ENCODE data around the gene TMCC1. TPM values are rescaled to one million over a fixed set of nuclear protein-coding genes. Genes with fewer than 3 reads are reported as not detected.

Gene TMCC1
- total and polyA plus RNA-seq, 7 donors: 10.3 to 35.2 (median 27.6) TPM

GRCh38 chr3:129653019-129653418, 240.5 kb downstream of the TMCC1 start:
- Histone ChIP-seq H3K36me3 (peaks cover 0 to 14% (median 0%) of the 10 kb centered on the region in 4 donors), H3K9me3 (no peaks in the 10 kb centered on the region), H3K27ac (no peak overlapping the region), H3K4me3 (no peak overlapping the region), H3K4me1 (peaks cover 0 to 42% (median 24%) of the 10 kb centered on the region in 4 donors), H3K27me3 (no peaks in the 10 kb centered on the region)
- 66 to 87% methylated on average over 1 of the region's 1 CpG for WGBS, 2 donors
- intact Hi-C loops (cut with DNase I): loop anchor here (5.0 kb wide), 2 partner anchors 34 to 279 kb away; no protein-coding TSS in a partner anchor
- TF ChIP-seq POLR2A (IDR thresholded peaks at IDR 0.05): no peak
- no peak for TF ChIP-seq POLR2AphosphoS5 (IDR thresholded peaks at IDR 0.05)
- no peak for TF ChIP-seq EP300 (IDR thresholded peaks at IDR 0.05)
- TF ChIP-seq CTCF (IDR thresholded peaks at IDR 0.05): no peak
- no peak for DNase-seq

DNA sequence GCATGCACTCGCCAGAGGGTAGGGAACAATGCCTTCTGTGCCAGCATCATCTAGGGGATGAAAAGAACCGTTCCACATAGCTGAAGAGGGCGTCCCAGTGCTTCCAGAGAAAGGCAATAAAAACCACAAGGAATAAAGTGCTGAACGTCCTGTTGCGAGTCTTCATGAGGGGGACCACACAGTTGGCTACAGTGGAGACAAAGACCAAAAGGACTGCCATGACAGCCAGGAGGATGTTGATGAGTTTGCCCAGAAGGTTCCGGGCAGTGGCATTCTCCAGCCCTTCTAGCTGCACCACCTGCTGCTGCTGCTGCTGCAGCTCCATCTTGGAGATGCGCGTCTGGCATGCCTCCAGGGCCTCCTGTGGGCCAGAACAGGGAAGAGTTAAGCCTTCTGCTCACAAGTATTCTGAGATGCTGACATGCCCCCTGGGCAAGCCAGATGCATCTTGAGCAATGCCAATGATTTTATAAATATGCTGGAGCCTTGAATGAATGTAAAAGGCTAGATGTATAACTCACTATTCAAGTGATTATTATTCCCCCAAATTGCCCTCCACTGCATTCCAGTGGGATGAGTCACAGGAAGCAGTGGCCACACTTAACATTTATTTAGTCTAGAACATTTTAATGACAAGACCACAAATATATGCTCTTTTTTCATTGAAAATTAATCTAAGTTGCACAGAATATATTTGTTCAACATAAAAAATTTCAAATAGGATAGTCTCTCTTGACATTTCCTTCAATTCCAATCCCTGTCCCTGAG, 241.9 kb downstream of the TMCC1 start:
- Histone ChIP-seq H3K4me1 (peaks cover 0 to 33% (median 12%) of the 10 kb centered on the region in 4 donors), H3K27me3 (no peaks in the 10 kb centered on the region), H3K4me3 (no peak overlapping the region), H3K9me3 (no peaks in the 10 kb centered on the region), H3K27ac (no peak overlapping the region), H3K36me3 (peaks cover 0 to 14% (median 0%) of the 10 kb centered on the region in 4 donors)
- DNase-seq: no peak
- intact Hi-C loops (cut with DNase I): loop anchor here (5.0 kb wide), 2 partner anchors 36 to 281 kb away; no protein-coding TSS in a partner anchor
- 78 to 81% methylated on average over 8 of the region's 8 CpGs for WGBS, 2 donors
- TF ChIP-seq POLR2A (IDR thresholded peaks at IDR 0.05) (no peak), POLR2AphosphoS5 (IDR thresholded peaks at IDR 0.05) (no peak), CTCF (IDR thresholded peaks at IDR 0.05) (no peak), EP300 (IDR thresholded peaks at IDR 0.05) (no peak)

DNA sequence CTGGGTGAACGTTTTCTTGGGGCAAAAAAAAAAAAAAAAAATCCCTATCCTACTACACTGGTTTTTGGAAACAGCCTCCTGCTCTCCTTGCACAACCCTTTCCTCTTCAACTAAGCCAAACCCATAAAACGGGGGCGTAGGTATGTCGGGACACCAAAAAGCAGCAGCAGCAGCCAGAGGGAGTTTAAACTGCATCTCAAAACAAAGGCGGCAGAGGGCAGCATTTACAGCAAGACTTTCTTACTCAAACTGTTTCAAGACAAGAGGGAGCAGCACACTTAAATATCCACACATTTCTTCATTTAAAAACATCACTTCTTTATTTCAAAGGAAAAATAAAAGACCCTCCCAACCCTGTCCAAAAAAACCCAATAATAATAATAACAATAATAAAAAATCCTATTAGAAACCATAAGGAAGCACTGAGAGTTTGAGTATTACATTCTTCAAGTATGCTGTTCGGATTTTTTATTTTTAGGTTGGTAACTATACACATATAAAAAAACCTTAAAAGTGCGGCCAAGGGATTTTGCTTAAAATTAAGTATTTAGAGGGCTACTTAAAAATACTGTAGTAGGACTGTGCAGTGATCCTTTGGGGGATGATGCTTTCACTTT, 243.1 kb downstream of the TMCC1 start:
- Histone ChIP-seq H3K4me1 (peaks cover 0 to 33% (median 11%) of the 10 kb centered on the region in 4 donors), H3K27me3 (no peaks in the 10 kb centered on the region), H3K36me3 (peaks cover 0 to 14% (median 0%) of the 10 kb centered on the region in 4 donors), H3K4me3 (no peak overlapping the region), H3K27ac (no peak overlapping the region), H3K9me3 (no peaks in the 10 kb centered on the region)
- intact Hi-C loops (cut with DNase I): loop anchor here (1.0 to 5.0 kb wide), 3 partner anchors 37 to 282 kb away; no protein-coding TSS in a partner anchor
- DNase-seq: peak; percentile 86
- TF ChIP-seq EP300 (IDR thresholded peaks at IDR 0.05) (no peak), POLR2AphosphoS5 (IDR thresholded peaks at IDR 0.05) (no peak), CTCF (IDR thresholded peaks at IDR 0.05) (peak; percentile 47 to 75 (median 68))
- 28 to 31% methylated on average over 7 of the region's 7 CpGs for WGBS, 2 donors

DNA sequence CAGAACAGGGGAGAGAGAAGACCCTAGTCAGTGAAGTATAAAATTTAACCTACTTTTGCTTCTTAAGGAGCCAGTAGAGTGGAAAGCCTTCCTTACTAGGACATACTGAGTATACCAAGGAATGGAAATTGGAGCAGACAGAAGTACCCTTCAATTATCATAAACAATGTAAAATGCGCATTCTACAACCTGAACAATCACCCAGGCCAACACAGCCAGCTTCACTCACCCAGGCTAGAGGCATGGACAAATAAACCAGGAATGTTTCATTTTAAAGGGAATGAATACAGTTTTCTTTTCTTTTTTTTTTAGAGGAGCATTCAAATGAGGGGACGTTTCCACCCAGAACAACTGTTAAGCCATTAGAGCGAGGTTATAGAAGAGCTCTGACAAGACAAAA, 245.1 kb downstream of the TMCC1 start:
- Histone ChIP-seq H3K9me3 (no peaks in the 10 kb centered on the region), H3K36me3 (peaks cover 0 to 8% (median 0%) of the 10 kb centered on the region in 4 donors), H3K27me3 (no peaks in the 10 kb centered on the region), H3K4me1 (peaks cover 0 to 24% (median 11%) of the 10 kb centered on the region in 4 donors), H3K4me3 (no peak overlapping the region), H3K27ac (no peak overlapping the region)
- no peak for DNase-seq
- intact Hi-C loops (cut with DNase I): no loop called here
- TF ChIP-seq EP300 (IDR thresholded peaks at IDR 0.05) (no peak), POLR2AphosphoS5 (IDR thresholded peaks at IDR 0.05) (no peak), CTCF (IDR thresholded peaks at IDR 0.05) (no peak), POLR2A (IDR thresholded peaks at IDR 0.05) (no peak)
- 89 to 93% methylated on average over 3 of the region's 3 CpGs for WGBS, 2 donors
